Measurements from ENCODE around the gene MAN1A1. TPM values are rescaled to one million over a fixed set of nuclear protein-coding genes. Genes with fewer than 3 reads are reported as not detected.
A peak's percentile ranks its signal among the peaks of the same experiment; 100 is the strongest.

Gene MAN1A1
- total RNA-seq, 2 donors from 2014 or later = 85.4 to 109 TPM

DNA sequence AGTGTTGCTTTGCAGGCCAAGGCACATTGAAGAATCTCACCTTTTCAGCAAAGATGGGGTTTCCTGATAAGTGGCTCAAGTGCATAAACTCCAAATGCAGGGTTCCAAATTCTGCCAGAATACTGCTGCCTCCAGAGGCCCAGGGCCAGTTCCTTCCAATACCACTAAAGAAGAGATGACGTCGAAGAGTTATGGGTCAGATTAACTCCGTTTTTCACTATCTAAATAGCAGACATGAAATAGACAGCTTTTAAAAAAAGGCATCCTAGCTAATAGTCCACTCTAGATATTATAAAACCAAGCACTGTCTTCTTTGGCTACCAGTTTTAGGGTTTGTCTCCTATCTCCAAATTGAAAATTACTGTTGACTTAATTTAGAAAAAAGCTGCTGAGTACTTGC, 144.8 kb downstream of the MAN1A1 start:
- H3K9me3 ChIP-seq = no peaks in the 10 kb centered on the region
- peaks cover 0 to 10% of the 10 kb centered on the region in 2 donors for H3K36me3 ChIP-seq (replicated peaks in 1 of 2; ENCODE audit: insufficient read depth in 1 of 2, low read depth in 2 of 2)
- TF ChIP-seq, protein P1, sequence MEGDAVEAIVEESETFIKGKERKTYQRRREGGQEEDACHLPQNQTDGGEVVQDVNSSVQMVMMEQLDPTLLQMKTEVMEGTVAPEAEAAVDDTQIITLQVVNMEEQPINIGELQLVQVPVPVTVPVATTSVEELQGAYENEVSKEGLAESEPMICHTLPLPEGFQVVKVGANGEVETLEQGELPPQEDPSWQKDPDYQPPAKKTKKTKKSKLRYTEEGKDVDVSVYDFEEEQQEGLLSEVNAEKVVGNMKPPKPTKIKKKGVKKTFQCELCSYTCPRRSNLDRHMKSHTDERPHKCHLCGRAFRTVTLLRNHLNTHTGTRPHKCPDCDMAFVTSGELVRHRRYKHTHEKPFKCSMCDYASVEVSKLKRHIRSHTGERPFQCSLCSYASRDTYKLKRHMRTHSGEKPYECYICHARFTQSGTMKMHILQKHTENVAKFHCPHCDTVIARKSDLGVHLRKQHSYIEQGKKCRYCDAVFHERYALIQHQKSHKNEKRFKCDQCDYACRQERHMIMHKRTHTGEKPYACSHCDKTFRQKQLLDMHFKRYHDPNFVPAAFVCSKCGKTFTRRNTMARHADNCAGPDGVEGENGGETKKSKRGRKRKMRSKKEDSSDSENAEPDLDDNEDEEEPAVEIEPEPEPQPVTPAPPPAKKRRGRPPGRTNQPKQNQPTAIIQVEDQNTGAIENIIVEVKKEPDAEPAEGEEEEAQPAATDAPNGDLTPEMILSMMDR (IDR thresholded peaks at IDR 0.05) = no peak
- TF ChIP-seq POLR2A (IDR thresholded peaks at IDR 0.05) = no peak
- DNase-seq (no peak), ATAC-seq (no peak)
- H3K27ac ChIP-seq = no peak overlapping the region
- H3K4me3 ChIP-seq = no peak overlapping the region
- intact Hi-C loops (cut with DNase I) = no loop called here
- WGBS, 2 donors = 92 to 98% methylated on average over 3 of the region's 3 CpGs
- no peaks in the 10 kb centered on the region for H3K27me3 ChIP-seq
- peaks cover 18% of the 10 kb centered on the region for H3K4me1 ChIP-seq

DNA sequence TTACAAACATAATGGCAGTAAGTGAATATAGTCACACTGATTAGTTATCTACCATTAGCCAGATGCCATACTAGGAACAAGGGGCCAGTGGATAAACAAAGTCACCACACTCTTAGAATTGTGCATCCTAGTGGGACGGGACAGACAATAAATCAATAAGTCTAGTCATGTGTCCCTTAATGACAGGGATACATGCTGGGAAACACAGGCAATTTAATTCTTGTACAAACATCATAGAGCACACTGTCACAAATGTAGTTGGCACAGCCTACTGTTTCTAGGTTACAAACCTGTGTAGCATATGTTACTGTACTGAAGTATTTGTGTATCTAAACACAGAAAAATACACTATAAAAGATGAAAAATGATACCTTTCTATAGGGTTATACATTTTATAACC, 148.1 kb downstream of the MAN1A1 start:
- Histone ChIP-seq H3K4me1 (peaks cover 13% of the 10 kb centered on the region), H3K4me3 (no peak overlapping the region), H3K9me3 (no peaks in the 10 kb centered on the region), H3K36me3 (replicated peaks in 1 of 2; ENCODE audit: insufficient read depth in 1 of 2, low read depth in 2 of 2) (peaks cover 0 to 10% of the 10 kb centered on the region in 2 donors), H3K27me3 (no peaks in the 10 kb centered on the region), H3K27ac (no peak overlapping the region)
- 72 to 83% methylated on average over 1 of the region's 1 CpG for WGBS, 2 donors
- TF ChIP-seq, protein P1 (IDR thresholded peaks at IDR 0.05) = no peak
- no peak for TF ChIP-seq POLR2A (IDR thresholded peaks at IDR 0.05)
- ATAC-seq (no peak), DNase-seq (no peak)
- intact Hi-C loops (cut with DNase I) = no loop called here

DNA sequence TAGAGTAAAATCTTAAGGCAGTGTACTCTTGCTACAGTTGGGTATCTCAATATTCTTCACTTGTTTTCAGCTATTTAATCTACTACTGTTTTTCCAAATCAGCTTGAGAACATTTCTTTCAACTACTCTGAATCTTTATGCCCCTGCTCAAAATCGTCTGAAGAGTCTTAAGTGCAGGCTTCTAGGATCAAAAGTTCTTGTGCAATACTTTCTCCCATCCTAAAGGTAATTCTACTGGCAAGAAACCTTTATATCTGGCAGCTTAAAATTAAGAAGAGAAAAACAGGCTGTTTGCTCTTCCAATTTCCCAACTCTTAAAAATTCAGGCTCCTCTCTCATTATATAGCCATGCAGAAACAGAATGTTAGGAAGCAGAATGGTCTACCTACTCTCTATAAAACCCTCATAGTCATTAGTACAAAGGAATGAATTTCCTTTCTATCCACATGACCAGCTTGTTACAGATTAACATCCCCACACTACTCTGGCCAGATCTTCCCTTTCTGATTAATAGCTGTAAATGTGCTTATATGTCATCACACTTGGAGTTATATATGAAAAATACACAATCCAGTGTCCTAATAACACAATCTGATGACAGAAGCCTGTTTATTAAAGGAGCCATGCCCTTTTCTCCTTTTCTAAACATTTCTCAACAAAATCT, 148.9 kb downstream of the MAN1A1 start:
- H3K27ac ChIP-seq = peak overlapping the region in 2 of 4 donors; percentile 2 to 7
- H3K4me3 ChIP-seq = no peak overlapping the region
- intact Hi-C loops (cut with DNase I) = no loop called here
- ATAC-seq (peak; percentile 47), DNase-seq (no peak)
- no peak for TF ChIP-seq POLR2A (IDR thresholded peaks at IDR 0.05)
- TF ChIP-seq, protein P1 (IDR thresholded peaks at IDR 0.05) = no peak
- H3K9me3 ChIP-seq = no peaks in the 10 kb centered on the region
- 44 to 62% methylated on average over 1 of the region's 1 CpG for WGBS, 2 donors
- no peaks in the 10 kb centered on the region for H3K27me3 ChIP-seq
- H3K4me1 ChIP-seq = peaks cover 13% of the 10 kb centered on the region
- H3K36me3 ChIP-seq (replicated peaks in 1 of 2; ENCODE audit: insufficient read depth in 1 of 2, low read depth in 2 of 2) = peaks cover 0 to 10% of the 10 kb centered on the region in 2 donors

DNA sequence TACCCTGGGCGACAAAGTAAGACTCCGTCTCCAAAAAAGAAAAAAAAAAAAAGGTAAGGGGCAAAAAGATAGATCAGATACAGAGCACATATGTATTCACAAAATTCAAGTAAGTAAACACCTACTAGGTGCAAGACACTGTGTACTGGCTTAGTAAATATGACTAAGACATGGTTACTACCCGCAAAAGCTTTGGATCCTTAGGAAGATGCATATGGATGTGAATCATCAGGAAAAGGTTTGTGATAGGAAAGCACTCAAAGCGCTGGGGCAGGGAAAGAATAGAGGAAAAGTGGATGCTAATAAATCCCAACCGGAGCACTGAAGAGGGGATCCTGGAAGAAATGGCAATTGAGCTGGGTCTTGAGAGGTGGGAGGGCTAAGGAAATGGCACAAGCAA, 152.3 kb downstream of the MAN1A1 start:
- Histone ChIP-seq H3K9me3 (no peaks in the 10 kb centered on the region), H3K36me3 (replicated peaks in 1 of 2; ENCODE audit: insufficient read depth in 1 of 2, low read depth in 2 of 2) (no peaks in the 10 kb centered on the region), H3K27ac (no peak overlapping the region), H3K4me3 (no peak overlapping the region), H3K27me3 (no peaks in the 10 kb centered on the region), H3K4me1 (peaks cover 14% of the 10 kb centered on the region)
- ATAC-seq (no peak), DNase-seq (no peak)
- intact Hi-C loops (cut with DNase I) = no loop called here
- 95 to 97% methylated on average over 5 of the region's 5 CpGs for WGBS, 2 donors
- TF ChIP-seq, protein P1 (IDR thresholded peaks at IDR 0.05) = no peak
- no peak for TF ChIP-seq POLR2A (IDR thresholded peaks at IDR 0.05)

DNA sequence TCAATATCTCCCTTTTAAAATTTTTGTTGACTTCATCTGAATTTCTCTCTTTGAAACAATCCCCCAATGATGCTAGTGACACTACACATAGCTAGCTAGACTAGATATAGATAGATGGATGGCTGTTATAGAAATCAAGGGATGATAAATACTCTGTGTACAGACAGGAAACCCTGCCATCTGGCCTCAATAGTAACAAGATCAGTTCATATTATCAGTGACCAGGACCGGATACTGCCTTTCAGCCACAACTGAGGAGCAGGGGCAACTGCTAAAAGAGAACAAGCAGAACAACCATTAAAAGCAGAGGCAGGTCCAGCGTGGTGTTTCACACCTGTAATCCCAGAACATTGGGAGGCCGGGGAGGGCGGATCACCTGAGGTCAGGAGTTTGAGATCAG, 152.8 kb downstream of the MAN1A1 start:
- H3K27ac ChIP-seq = no peak overlapping the region
- no peak overlapping the region for H3K4me3 ChIP-seq
- no peaks in the 10 kb centered on the region for H3K27me3 ChIP-seq
- 78 to 84% methylated on average over 4 of the region's 4 CpGs for WGBS, 2 donors
- H3K9me3 ChIP-seq = no peaks in the 10 kb centered on the region
- intact Hi-C loops (cut with DNase I) = no loop called here
- H3K36me3 ChIP-seq (replicated peaks in 1 of 2; ENCODE audit: insufficient read depth in 1 of 2, low read depth in 2 of 2) = no peaks in the 10 kb centered on the region
- TF ChIP-seq POLR2A (IDR thresholded peaks at IDR 0.05) = no peak
- TF ChIP-seq, protein P1 (IDR thresholded peaks at IDR 0.05) = no peak
- H3K4me1 ChIP-seq = peaks cover 18% of the 10 kb centered on the region
- ATAC-seq (no peak), DNase-seq (no peak)

All from body of pancreas (tissue), 4 donors.